Right lobe of liver (tissue), 4 donors: ENCODE data around the gene PMEL.

Experiments
- POLR2A ChIP-seq: fragments of 450-650 bp; IDR thresholded peaks from one replicate; pipeline ENCODE4 v1.6.1; 2017; ENCODE audit warnings: antibody characterized with exemption, mild to moderate bottlenecking
- TF ChIP-seq, protein P1 (sequence below), 4 donors: fragments of 200-600 bp in 3 of 4; fragments of 450-650 bp in 1 of 4; IDR thresholded peaks; one replicate each; pipeline versions ENCODE4 v1.5.1 to v1.8.0; 2016 to 2022; ENCODE audit warnings: antibody characterized with exemption in 4 of 4, mild to moderate bottlenecking in 2 of 4
- donor health status: DM: no; HTN: no; CAD: no.
- donor health status: DM: no; HTN: no; CAD: no.
- donor health status: DM: no; HTN: yes; CAD: no.

DNA sequence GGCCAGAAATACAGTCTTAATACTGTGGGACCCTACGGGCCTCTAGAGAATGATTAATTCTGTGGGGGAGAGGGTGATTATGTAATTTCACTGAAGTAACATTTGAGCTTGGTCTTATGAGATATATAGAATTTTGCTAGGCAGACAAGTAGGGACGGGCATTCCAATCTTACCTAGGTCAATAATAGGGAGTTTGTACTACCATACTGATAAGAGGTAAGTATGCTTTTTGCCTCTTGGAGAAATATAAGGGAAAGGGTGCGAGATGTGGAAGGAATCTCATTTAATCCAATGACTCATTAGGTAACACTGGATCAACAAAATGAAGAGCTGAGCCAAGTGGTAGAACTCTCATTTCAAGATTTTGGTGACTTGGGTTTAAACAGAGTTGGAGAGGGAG lies 13.2 kb upstream of the PMEL start:
- TF ChIP-seq, protein P1, sequence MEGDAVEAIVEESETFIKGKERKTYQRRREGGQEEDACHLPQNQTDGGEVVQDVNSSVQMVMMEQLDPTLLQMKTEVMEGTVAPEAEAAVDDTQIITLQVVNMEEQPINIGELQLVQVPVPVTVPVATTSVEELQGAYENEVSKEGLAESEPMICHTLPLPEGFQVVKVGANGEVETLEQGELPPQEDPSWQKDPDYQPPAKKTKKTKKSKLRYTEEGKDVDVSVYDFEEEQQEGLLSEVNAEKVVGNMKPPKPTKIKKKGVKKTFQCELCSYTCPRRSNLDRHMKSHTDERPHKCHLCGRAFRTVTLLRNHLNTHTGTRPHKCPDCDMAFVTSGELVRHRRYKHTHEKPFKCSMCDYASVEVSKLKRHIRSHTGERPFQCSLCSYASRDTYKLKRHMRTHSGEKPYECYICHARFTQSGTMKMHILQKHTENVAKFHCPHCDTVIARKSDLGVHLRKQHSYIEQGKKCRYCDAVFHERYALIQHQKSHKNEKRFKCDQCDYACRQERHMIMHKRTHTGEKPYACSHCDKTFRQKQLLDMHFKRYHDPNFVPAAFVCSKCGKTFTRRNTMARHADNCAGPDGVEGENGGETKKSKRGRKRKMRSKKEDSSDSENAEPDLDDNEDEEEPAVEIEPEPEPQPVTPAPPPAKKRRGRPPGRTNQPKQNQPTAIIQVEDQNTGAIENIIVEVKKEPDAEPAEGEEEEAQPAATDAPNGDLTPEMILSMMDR (IDR thresholded peaks at IDR 0.05): no peak
- TF ChIP-seq POLR2A: no peak
